Activated naive CD4-positive, alpha-beta T cell (primary cell): Measurements from ENCODE around the gene GOLPH3.

Experiments
- DNase-seq, 4 experiments: peaks; one replicate each; lab custom pipeline; 2025; lab: John Stamatoyannopoulos, UW

Gene GOLPH3

DNA sequence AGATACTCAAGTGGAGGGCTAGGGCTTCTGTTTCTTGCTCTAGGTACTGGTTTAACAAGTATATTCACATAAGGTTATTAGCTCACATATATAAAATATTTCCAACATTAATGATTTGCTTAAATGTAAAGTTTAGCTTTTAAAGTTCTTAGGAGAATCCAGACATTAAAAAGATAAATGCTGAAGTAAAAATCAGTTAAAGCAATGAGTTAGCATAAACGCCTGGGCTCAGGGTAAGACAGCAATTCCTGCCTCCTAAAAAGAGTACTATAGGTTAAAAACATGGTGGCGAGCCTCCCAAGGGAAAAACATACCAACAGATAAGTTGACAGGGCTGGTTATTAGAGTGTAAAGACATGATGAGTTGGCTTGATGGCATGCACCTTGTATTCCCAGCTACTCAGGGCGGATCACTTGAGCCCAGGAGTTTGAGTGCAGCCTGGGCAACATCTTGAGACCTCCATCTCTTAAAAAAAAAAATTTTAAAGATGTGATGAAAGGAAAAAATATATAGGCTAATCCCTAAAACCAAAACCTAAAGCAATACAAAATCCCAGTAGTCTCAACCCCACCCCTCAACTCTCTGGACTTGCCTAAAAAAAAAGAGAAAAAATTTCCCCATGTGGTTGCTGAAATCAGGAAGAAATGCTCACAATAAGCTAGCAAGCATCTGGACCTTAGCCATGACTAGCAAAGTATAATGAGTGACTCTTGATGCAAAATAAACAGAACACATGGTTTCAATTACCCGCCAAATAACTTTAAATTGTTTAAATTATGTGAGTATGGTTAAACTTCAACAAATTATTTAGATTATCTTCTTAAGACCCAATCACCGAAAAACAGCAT, 3.6 kb downstream of the GOLPH3 start:
- no peak for DNase-seq

GRCh38 chr5:32168460-32169033, 5.6 kb downstream of the GOLPH3 start:
- no peak for DNase-seq

GRCh38 chr5:32165597-32165996, 8.5 kb downstream of the GOLPH3 start:
- DNase-seq: no peak

DNA sequence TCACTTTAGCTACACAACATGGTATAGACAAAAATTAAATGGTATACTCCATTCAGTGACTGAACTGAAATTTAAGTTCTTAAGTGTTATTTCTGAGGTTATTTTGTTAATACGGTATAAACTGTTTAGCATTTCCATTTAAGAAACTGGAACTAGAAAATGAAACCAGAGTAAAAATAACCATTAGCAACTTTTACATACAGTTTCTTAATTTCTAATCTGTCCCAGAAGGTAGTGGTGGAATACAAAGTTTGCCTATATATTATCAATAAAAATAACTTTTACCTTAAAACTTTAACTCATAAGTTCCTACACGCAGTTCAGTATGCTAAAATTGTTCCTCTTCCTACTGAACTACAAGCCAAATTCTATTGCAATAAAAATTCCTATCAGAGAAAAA, 10.3 kb downstream of the GOLPH3 start:
- no peak for DNase-seq

GRCh38 chr5:32163053-32163452, 11.1 kb downstream of the GOLPH3 start:
- DNase-seq: no peak

DNA sequence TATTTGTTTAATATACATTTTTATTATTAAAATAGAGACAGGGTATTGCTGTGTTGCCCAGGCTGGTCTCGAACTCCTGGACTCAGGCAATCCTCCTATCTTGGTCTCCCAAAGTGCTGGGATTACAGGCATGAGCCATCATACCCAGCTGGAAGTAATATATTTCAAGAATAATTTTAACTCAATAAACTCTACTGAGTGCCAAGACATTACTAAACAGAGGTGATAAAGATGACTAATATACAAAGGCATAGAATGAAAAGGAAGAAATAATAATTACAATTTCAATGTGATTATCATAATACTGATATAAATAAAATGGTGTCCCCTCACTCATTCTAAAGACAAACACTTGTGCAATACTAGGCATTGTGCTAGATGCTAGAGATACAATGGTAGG, 13.9 kb downstream of the GOLPH3 start:
- DNase-seq: no peak

GRCh38 chr5:32159328-32160072, 14.6 kb downstream of the GOLPH3 start:
- DNase-seq: no peak

DNA sequence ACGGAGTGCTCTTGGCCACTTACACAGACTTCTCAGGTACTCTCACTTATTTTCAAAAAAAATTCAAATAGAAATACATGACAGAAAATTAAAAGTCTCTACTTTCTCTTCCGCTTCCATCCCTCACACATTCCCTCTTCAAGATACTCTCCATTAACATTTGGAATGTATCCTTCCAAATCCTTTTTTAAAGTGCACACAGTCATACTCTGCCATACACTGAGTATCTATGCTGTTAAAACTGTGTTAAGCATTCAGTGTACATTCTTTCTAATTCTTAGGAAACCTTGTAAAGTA, 15.5 kb downstream of the GOLPH3 start:
- DNase-seq: no peak

GRCh38 chr5:32157078-32157477, 17.0 kb downstream of the GOLPH3 start:
- DNase-seq: no peak

GRCh38 chr5:32156635-32157034, 17.5 kb downstream of the GOLPH3 start:
- no peak for DNase-seq

- DNase-seq: no peak
These were observed 18.9 kb downstream of the GOLPH3 start for GRCh38 chr5:32155211-32155610.

DNA sequence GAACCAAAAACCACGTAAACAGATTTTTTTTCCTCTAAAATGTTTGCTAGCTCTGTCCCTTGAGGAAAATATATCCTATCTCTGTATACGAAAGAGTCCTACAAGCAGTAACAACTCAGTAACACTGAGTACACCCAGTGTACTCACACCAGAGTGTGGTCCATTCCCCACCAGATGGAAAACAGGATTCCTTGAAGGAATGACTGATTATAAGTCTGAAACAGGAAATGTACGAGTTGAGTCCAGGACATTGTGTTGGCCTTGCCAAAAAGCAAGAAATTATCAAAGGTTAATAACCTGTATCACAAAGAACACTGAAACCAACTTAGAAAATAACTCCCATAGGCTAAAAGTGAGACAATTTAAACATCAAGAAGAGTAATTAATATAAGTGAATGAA, 20.4 kb downstream of the GOLPH3 start:
- DNase-seq: no peak

- DNase-seq: no peak
These were observed 22.9 kb downstream of the GOLPH3 start for GRCh38 chr5:32151198-32151597.

- no peak for DNase-seq
These were observed 23.8 kb downstream of the GOLPH3 start for GRCh38 chr5:32150366-32150765.

DNA sequence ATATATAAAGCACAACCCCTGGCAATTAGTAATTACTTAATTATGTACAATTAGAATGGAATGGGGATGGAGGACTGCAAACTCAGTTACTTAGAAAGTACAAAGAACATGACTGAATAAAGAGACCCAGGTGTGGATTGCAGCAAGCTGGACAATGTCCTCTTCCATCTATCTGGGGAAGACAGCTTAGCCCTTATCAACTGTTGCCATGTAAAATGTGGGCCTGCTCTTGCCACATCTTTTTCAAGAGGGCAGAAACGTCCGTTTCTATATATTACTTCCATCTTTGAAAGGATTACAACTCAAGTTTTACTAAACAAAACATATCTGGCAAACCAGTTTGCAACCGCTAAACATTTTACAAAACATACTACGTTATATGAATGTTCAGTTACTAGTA, 26.2 kb downstream of the GOLPH3 start:
- DNase-seq: no peak

DNA sequence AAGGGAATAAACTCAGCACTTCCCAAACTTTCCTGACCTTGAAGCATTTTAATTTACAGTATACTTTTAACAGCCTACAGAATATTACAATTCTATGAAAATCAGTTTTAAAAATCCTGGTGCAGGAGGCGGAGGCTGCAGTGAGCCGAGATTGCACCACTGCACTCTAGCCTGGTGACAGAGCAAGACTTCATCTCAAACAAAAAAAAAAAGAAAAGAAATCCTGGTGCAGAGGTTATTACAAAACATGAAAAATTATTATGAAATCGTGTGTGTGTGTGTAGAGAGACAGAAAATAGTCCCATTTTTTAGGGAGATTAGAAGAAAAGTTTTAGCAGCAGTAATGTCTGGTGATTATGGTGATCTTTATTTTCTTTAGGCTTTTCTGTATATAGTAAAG, 26.9 kb downstream of the GOLPH3 start:
- no peak for DNase-seq

GRCh38 chr5:32145378-32145777, 28.7 kb downstream of the GOLPH3 start:
- no peak for DNase-seq

DNA sequence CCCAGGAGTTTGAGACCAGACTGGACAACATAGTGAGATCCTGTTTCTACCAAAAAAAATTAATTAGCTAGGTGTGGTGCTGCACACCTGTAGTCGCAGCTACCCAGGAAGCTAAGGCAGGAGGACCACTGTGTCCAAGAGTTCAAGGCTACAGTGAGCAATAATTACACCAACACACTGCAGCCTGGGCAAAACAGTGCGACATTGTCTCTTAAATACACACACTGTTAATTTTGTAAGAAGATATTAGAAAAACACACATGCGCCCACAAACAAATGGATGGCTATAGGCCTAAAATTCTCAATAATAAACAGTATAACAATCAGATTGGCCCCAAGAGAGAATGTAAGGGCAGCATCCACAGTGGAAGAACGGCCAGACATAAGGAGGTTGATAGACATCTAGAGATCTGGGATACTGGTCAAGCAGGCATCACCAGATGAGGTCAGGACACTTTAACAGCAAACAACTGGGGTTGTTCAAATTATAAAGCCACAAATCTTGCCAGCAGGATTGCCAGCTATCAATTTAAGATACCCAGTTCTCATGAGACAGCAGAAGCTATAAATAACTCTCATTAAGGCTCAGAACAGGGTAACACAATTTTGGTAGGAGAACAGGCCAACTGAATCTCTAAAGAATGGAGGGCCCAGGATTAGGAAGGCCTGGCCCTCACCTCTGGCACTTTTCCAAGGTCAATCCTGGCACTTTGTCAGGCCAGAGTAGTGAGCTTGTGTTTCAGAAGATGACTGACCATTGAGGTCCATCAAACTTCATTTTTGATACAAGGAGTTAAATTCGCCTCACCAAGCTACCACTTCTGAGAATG, 29.5 kb downstream of the GOLPH3 start:
- no peak for DNase-seq

DNA sequence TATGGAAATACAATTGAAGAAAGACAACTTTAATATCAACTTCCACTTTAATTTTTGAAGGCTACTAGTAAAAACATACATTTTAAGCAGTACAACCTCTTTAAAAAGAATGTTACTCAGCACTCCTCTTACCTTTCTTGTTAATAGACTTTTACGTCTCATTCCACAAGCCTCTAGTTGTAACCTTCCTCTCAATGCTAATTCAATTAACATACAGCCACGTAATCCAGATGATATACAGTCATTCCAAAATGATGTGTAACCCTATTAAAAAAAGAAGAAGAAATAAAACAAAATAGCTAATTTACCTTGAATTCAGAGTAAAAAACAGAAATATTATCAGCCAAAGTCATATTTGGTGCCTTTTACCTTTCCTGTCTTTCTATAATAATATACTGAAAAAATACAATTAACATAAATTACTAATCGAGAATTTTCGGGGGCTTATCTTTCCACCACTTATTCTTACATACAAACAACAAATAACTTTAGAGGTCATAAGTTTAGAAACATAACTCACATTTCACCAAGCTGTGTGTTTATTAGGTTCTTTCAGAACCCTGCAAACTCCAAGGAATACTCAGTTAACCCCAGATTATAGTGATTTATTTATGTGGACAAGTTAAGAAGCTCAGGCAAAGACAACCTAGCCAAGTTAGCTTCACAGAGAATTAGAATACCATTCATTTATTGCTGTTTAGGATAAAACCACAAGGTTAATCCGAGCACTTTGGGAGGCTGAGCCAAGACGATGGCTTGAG, 30.3 kb downstream of the GOLPH3 start:
- no peak for DNase-seq

GRCh38 chr5:32138839-32139493, 35.2 kb downstream of the GOLPH3 start:
- DNase-seq: peak in 1 of 4 experiments; percentile 2

DNA sequence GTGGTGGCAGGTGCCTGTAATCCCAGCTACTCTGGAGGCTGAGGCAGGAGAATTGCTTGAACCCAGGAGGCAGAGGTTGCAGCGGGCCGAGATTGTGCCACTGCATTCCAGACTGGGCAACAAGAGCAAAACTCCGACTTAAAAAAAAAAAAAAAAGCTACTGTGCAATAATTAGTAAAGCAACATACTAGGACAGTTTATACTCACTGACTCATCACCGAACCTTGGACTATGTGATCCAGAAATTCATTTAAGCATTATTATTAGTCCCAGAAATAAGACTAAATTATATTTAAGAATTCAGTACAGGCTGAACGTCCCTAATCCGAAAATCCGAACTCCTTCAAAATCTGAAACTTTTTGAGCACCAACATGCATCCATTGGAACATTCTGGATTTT, 37.8 kb downstream of the GOLPH3 start:
- no peak for DNase-seq
